Stimulated activated CD4-positive, alpha-beta T cell treated with anti-CD3 and anti-CD28 coated beads, Interleukin-2, amount 100 ng/mL, for 48 hours (primary cell): ENCODE measurements around the gene TSEN2.
"Not testable (repeated sequence)": the region's sequence is repeated elsewhere in the genome, so short reads cannot be mapped to it uniquely, and the experiment has no call there.

Experiments
- DNase-seq, 2 donors: peaks; one replicate each; pipeline ENCODE4 v3.0.0-alpha.2; 2020

TSEN2 gene

DNA sequence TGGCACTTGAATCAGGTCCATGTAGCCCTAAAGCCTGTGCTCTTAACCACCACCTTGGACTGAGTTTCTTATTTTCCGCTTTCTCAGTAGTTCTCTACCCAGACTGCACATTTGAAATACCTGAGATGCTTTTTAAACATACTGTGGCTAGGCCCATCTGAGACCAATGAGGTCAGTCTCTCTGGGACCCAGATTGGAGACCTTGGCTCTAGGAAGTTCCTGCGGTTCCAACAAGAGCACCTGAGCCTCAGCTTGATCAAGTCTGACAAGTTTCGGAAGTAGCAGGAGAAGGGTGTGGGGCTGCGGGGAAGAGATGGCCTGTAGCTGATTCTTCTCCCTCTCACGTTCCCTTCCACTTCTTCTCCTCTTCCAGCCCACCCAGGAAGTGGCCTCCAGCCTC lies 11.5 kb upstream of the TSEN2 start:
- no peak for DNase-seq

- DNase-seq = no peak
Observed at GRCh38 chr3:12473511-12473910, 10.8 kb upstream of the TSEN2 start.

DNA sequence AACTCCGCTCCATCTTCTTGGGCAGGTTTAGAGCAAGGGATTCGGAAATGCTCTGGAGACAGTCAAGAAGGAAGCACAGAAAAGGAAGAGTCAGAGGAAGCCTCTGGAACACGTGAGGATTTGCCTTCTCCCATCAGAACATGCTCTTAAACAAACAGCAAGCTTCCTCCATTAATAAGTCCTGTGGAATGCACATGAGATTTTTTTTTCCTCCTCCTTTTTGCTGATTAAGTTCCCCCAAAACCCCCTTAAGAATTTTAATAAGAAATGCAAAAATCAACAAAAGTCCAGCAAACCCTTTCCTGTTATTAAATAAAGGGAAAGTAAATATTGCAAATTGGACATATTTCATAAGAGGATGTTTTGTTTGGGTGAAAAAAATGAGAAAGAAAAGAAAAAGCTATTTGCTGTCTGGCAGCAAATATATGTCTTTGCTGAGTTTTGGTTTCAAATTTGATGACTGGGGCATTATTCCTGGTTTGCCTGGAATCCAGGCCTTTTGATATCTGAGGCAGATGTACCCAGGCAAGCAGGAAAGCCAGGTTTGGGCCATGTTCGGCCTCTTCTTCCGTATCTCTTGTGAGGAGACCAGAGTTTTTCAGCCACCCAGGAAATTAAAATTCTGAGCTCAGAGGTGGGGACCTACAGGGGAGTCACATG lies 7.9 kb upstream of the TSEN2 start:
- DNase-seq = no peak

- DNase-seq = no peak
Observed at GRCh38 chr3:12477256-12477655, 7.0 kb upstream of the TSEN2 start.

DNA sequence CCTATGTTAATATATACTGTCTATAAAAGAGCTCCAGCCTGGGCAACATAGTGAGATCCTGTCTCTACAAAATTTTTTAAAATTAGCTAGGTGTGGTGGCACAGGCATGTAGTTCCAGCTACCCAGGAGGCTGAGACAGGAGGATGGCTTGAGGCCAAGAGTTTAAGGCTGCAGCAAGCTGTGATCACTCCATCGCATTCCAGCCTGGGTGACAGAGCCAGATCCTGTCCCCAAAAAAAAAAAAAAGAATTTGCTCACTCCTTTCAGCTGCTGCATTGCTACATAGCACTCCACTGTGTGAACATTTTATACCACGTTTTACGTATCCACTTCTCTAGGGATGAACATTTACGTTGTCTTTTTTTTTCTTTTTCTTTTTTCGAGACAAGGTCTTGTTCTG lies 6.0 kb upstream of the TSEN2 start:
- DNase-seq = no peak

GRCh38 chr3:12479198-12479597 lies 5.1 kb upstream of the TSEN2 start:
- DNase-seq = not testable (repeated sequence)

DNA sequence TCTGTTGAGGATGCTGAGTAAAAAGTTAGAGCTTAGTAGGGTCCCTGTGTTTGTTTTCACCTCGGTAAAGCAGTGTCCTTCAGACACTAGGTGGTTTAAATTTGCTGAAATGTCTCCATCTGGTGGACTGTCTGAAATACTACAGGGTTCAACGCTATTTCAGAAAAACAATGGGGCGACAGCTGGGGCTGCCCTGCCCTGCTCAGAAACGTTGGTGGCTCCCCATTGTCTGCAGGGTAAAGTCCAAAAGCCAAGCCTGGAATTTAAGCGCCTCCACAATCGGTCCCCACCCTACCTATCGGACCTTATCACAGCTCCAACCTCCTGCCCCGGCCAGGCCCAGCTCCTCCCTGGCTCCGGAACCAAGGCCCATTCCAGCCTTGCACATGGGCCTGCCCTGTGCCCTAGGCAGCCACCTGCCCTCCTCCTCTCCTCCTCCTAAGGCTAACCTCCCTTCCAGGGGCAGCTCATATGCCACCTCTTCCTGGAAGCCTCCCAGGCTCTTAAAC lies 4.3 kb upstream of the TSEN2 start:
- DNase-seq = no peak

GRCh38 chr3:12483410-12483809 lies 870 bp upstream of the TSEN2 start:
- no peak for DNase-seq

GRCh38 chr3:12483872-12484197 lies 445 bp upstream of the TSEN2 start:
- DNase-seq = no peak

DNA sequence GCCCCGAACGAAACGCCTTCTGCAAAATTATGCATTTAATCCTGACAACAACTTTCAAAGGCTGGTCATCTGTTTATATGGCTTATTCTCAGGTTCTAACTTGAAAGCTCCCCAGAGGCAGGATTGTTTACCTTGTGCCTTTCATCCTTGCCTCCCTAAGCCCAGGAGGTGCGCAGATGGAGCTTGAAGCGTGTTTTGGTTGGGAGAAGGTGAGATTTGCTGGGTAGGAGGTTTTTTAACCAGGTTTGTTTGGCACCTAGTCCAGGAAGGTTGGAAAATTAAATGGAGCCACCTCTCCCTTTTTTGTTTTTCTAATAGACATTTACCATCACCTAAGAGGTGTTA lies 675 bp downstream of the TSEN2 start:
- DNase-seq = no peak

- no peak for DNase-seq
Observed at GRCh38 chr3:12486001-12486400, 1.7 kb downstream of the TSEN2 start.

DNA sequence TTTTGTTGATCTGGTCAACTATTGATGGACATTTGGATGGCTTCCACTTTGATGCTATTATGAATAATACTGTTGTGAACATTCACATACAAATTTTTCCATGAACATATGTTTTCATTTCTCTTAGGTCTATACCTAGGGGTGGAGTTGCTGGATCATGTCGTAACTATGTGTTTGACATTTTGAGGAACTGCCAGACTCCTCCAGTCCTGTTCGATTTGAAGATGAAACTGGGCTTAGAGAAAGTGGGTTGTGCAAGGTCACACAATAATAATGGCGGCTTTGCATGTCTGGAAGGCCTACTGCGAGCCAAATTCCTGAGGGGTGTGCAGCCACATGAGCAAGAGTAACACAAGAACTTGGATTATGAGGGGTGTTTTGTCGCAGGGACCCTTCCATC lies 2.6 kb downstream of the TSEN2 start:
- no peak for DNase-seq

GRCh38 chr3:12487336-12487735 lies 3.1 kb downstream of the TSEN2 start:
- DNase-seq = no peak

- no peak for DNase-seq
Observed at GRCh38 chr3:12487786-12488185, 3.5 kb downstream of the TSEN2 start.

DNA sequence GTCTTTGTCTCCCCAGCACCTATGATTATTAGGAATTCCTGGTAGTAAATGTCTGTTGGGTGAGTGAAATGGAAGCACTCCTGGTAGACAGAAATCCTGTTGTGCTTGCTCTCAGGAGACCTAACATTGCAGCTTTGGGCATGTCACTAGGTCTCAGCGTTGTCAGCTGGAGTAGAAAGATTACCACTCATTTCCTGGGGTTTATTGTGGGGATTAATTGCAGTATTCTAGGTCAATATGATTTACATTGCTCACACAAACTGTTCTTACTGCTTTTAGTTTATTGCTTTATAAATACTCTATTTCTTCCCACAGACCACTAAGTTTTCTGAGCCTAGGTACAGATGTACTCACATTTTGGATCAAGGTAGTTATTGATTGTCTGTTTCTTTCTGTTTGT lies 5.1 kb downstream of the TSEN2 start:
- DNase-seq = no peak

DNA sequence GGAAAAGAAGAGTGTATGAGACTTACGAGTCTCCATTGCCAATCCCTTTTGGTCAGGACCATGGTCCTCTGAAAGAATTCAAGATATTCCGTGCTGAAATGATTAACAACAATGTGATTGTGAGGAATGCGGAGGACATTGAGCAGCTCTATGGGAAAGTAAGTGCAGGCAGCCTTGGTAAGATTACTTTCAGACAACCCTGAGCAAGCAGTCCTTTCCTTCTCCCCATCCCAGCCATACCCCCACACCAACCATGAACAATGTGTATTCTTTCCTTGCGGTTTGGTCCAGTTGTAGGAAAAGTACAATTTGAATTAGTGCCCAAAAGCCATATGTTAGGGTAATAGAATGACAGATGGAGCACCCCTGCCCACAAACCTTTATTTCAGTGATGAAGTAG lies 5.6 kb downstream of the TSEN2 start:
- no peak for DNase-seq

DNA sequence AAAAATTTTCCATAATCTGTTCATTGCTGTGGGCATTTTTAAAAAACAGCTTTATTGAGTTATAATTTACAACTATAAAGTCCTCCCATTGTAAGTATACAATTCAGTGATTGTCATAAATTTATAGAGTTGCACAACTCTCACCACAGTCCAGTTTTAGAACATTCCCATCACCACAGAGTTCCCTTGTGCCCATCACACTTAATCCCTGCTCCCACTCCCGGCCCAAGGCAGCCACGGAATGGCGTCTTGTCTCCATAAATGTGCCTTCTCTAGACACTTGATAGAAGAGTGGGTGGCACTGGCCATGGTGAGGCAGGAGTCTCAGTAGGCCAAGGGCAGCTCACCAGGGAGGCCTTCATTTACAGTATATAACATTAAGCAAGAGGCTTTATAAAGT lies 6.3 kb downstream of the TSEN2 start:
- no peak for DNase-seq

DNA sequence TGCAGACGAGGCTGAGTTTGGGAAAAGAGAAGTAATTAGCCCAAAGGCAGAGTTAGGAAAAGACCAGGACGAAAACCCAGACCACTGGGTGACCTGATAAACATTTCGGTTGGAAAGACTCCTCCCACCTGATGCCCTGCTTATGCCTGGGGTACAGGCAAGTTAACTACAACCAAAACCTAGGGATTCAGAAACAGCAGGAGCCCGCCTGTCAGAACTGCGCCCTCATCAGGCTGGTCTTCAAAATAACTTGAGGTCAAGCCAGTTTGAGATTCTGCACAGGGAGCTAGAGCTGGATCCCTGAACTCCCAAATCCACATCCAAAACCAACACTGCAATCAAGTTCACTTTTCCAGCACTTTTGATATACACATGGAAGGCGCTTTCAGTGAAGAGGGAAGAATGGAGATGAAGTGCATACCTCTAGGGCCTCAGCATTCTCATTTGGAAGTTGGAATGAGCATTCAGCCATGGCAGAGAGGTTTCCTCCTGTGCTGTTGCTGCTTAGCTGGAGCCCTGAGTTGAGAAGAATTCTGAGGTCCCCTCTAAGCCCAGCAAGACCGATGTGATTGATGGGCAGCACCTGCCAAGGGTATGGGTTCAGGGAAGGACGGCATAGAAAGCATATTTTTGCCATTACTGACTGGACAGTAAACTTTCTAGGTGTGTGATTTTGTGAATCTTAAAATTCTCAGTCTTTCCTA lies 11.6 kb downstream of the TSEN2 start:
- no peak for DNase-seq

DNA sequence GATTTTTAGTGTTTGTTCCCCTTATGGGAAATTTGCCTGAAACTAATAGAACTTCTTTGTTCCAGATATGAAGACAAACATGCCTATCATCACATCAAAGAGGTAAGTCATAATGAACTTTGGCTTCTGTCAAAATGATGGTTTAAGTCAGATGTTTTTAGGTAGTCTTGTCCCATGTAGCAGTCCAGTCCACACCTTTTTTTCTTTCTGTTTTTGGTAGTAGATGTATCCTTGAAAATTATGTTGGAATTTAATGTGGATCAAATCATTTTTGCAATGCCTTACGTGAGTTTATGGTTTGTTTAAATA lies 12.1 kb downstream of the TSEN2 start:
- DNase-seq = no peak

DNA sequence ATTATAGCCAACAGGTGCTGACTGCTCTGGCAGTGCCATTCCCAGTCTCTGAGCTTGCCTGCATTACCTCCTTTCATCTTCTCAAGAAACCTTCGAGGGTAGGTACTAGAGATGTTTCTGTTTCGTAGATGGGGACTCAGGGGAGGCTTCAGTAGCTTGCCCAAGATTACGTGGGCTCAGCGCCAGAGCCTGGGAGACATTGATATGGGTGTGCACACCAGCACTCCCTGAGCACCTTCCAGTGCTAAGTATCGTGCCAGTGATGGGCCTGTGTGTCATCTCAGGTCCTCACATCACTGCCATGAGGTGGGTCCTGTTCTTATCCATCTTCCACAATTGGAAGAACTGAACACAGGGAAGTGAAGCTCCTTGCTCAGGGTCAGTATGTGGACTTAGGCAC lies 15.2 kb downstream of the TSEN2 start:
- no peak for DNase-seq

DNA sequence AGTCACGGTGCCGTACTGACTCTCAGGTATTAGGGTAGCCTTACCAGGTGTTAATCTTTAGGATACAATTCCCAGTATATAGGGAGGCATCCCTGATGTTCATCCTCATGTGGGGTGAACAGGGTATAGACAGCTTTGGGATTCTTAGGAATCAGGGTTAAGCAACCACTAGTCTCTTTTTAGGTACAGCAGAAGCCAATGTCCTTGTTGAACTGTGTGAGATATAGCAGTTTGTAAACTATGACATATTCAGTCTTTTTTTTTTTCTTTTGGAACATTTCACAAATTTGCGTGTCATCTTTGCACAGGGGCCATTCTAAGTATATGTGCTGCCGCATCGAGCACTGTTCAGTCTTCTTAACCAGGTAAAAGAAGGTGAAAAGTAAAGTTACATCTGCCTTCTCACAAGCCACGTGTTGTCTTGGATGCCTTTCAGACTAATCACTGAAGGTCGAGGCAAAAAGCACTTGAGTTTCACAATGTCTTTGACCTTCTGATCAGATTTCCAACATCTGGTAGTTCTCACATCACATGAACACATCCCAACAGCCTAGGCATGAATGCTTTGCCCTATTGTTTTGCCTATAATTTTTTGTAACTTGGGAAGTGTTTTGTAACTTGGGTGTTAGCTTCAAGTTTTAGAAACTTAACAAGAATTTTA lies 17.2 kb downstream of the TSEN2 start:
- DNase-seq = no peak

DNA sequence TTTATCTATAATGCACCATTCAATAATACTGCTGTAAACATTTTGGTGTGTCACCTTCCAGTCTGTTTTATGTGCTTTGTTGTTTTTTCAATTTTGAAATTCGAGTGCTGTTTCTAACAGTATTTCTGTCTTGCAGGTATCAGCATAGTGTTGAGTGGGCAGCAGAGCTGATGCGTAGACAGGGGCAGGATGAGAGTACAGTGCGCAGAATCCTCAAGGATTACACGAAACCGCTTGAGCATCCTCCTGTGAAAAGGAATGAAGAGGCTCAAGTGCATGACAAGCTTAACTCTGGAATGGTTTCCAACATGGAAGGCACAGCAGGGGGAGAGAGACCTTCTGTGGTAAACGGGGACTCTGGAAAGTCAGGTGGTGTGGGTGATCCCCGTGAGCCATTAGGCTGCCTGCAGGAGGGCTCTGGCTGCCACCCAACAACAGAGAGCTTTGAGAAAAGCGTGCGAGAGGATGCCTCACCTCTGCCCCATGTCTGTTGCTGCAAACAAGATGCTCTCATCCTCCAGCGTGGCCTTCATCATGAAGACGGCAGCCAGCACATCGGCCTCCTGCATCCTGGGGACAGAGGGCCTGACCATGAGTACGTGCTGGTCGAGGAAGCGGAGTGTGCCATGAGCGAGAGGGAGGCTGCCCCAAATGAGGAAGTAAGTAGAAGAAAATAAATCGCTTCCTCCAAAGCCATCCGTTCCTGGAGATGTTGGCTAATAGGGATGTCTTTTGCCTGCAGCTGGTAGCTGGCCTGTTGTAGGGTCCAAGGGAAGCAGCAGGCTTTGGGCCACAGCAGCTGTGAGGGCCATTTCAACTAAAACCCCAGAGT lies 19.1 kb downstream of the TSEN2 start:
- no peak for DNase-seq

- no peak for DNase-seq
Observed at GRCh38 chr3:12506201-12506709, 22.0 kb downstream of the TSEN2 start.
